ENCODE data around the gene EMILIN1. TPM values are rescaled to one million over a fixed set of nuclear protein-coding genes. Genes with fewer than 3 reads are reported as not detected.

EMILIN1 gene
- total and polyA plus RNA-seq, 2 donors (not counting 3 experiments of a cell fraction or from before 2014, with no cell fraction given) = 11.7 to 16.6 TPM

DNA sequence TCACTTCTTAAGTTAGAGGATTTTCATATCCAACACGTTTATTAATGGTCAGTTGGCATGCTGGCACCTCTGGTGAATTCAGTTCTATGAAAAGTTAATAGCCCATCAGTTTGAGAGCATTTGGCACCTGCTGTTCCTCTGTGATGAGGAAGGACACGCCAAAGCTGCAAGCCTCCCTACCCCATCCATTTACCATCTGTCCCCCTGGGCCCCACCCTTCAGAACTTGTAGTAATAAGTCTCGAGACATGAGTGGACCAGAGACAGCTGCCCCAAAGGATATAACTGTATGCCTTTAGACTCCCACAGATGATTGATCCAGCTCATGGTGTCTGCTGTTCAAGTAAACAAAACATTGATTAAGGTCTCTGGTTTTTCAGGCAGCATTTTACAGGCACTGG lies 13.3 kb upstream of the EMILIN1 start:
- Histone ChIP-seq H3K9me1 (replicated peaks; ENCODE audit: control insufficient read depth, extremely low read depth, insufficient read depth, low read length) (no peaks in the 10 kb centered on the region), H3K9me3 (replicated peaks; ENCODE audit: control insufficient read depth, insufficient read depth, low read length) (no peaks in the 10 kb centered on the region), H3K4me2 (ENCODE audit: insufficient read depth, low read length) (no peak overlapping the region), H4K20me1 (replicated peaks; ENCODE audit: control insufficient read depth, extremely low read depth, insufficient read depth, low read length) (no peaks in the 10 kb centered on the region), H2AFZ (ENCODE audit: low read depth, low read length) (no peak overlapping the region), H3K79me2 (ENCODE audit: control insufficient read depth, insufficient read depth, low read length) (peaks cover 22% of the 10 kb centered on the region), H3K36me3 (ENCODE audit: control insufficient read depth in 2 of 2, extremely low read depth in 1 of 2, insufficient read depth in 2 of 2, low read length in 2 of 2) (peaks cover 13 to 28% of the 10 kb centered on the region in 2 experiments), H3K4me3 (replicated peaks in 1 of 3; ENCODE audit: insufficient read depth in 1 of 3, low read depth in 1 of 3, low read length in 3 of 3) (no peak overlapping the region), H3K9ac (replicated peaks; ENCODE audit: extremely low read depth, insufficient read depth, low read length) (no peak overlapping the region), H3K4me1 (ENCODE audit: control insufficient read depth, extremely low read depth, insufficient read depth, low read length) (peaks cover 24% of the 10 kb centered on the region), H3K27me3 (ENCODE audit: control insufficient read depth in 2 of 2, insufficient read depth in 2 of 2, low read length in 2 of 2) (no peaks in the 10 kb centered on the region), H3K27ac (ENCODE audit: insufficient read depth, low read depth, low read length) (no peak overlapping the region)
- no TSS peak for BruUV-seq (replicated peaks)
- intact Hi-C loops (cut with micrococcal nuclease) (no loop called here), dilution Hi-C loops (cut with MboI; ENCODE audit: extremely low pct_ligation_motif_present, low sequenced_read_pairs) (no loop called here)
- no peak for FAIRE-seq
- ChIA-PET CTCF (interaction anchor here (1.2 kb wide), 1 partner anchor 15 kb away, joined by 3 read pairs; no protein-coding TSS in a partner anchor), POLR2A (no interaction called here)
- DNase-seq (ENCODE audit: low read depth, low spot score) = no peak
- TF ChIP-seq POLR2AphosphoS5 (IDR thresholded peaks at IDR 0.05; ENCODE audit: insufficient read depth, low read depth, low read length) = no peak
- TF ChIP-seq POLR2A (IDR thresholded peaks at IDR 0.05; ENCODE audit: low read depth, low read length) = no peak
- TF ChIP-seq, protein P1, sequence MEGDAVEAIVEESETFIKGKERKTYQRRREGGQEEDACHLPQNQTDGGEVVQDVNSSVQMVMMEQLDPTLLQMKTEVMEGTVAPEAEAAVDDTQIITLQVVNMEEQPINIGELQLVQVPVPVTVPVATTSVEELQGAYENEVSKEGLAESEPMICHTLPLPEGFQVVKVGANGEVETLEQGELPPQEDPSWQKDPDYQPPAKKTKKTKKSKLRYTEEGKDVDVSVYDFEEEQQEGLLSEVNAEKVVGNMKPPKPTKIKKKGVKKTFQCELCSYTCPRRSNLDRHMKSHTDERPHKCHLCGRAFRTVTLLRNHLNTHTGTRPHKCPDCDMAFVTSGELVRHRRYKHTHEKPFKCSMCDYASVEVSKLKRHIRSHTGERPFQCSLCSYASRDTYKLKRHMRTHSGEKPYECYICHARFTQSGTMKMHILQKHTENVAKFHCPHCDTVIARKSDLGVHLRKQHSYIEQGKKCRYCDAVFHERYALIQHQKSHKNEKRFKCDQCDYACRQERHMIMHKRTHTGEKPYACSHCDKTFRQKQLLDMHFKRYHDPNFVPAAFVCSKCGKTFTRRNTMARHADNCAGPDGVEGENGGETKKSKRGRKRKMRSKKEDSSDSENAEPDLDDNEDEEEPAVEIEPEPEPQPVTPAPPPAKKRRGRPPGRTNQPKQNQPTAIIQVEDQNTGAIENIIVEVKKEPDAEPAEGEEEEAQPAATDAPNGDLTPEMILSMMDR (IDR thresholded peaks at IDR 0.05; ENCODE audit: extremely low read depth in 1 of 2, insufficient read depth in 1 of 2, low read depth in 1 of 2, low read length in 2 of 2) = no peak
- no peak for TF ChIP-seq JUN (IDR thresholded peaks at IDR 0.05; ENCODE audit: borderline replicate concordance, insufficient read depth, insufficient read length, low read depth)
- TF ChIP-seq EZH2 (IDR thresholded peaks at IDR 0.05; ENCODE audit: borderline replicate concordance, low read depth, low read length, severe bottlenecking) = no peak

DNA sequence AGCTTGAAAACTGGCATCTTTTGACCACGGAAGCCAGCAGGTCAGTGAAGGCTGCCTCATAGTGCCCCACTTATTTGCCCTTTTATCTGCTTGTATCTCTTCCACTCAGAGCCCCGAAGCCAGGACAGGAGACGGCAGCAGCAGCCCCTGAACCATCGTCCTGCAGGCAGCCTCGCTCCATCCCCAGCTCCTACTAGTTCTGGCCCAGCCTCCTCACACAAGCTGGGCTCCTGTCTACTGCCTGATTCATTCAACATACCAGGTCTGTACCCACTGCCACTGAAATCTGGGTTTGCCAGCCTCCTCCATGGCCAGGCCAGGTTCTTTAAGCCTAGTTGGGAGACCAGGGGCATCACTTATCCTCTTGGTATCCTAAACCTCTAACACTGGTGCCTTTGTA lies 11.0 kb upstream of the EMILIN1 start:
- intact Hi-C loops (cut with micrococcal nuclease) (no loop called here), dilution Hi-C loops (cut with MboI; ENCODE audit: extremely low pct_ligation_motif_present, low sequenced_read_pairs) (no loop called here)
- peaks cover 13 to 28% of the 10 kb centered on the region in 2 experiments for H3K36me3 ChIP-seq (ENCODE audit: control insufficient read depth in 2 of 2, extremely low read depth in 1 of 2, insufficient read depth in 2 of 2, low read length in 2 of 2)
- no peak overlapping the region for H3K4me3 ChIP-seq (replicated peaks in 1 of 3; ENCODE audit: insufficient read depth in 1 of 3, low read depth in 1 of 3, low read length in 3 of 3)
- no TSS peak for BruUV-seq (replicated peaks)
- no peak overlapping the region for H3K9ac ChIP-seq (replicated peaks; ENCODE audit: extremely low read depth, insufficient read depth, low read length)
- no peak overlapping the region for H2AFZ ChIP-seq (ENCODE audit: low read depth, low read length)
- H3K9me1 ChIP-seq (replicated peaks; ENCODE audit: control insufficient read depth, extremely low read depth, insufficient read depth, low read length) = no peaks in the 10 kb centered on the region
- no peak for FAIRE-seq
- no peaks in the 10 kb centered on the region for H3K9me3 ChIP-seq (replicated peaks; ENCODE audit: control insufficient read depth, insufficient read depth, low read length)
- peaks cover 33% of the 10 kb centered on the region for H3K4me1 ChIP-seq (ENCODE audit: control insufficient read depth, extremely low read depth, insufficient read depth, low read length)
- POLR2A ChIA-PET = interaction anchor here (0.7 kb wide), 1 partner anchor 56 kb away, joined by 4 read pairs; no protein-coding TSS in a partner anchor
- no peaks in the 10 kb centered on the region for H3K27me3 ChIP-seq (ENCODE audit: control insufficient read depth in 2 of 2, insufficient read depth in 2 of 2, low read length in 2 of 2)
- peaks cover 34% of the 10 kb centered on the region for H3K79me2 ChIP-seq (ENCODE audit: control insufficient read depth, insufficient read depth, low read length)
- TF ChIP-seq POLR2AphosphoS5 (IDR thresholded peaks at IDR 0.05; ENCODE audit: insufficient read depth, low read depth, low read length) = no peak
- no peak for TF ChIP-seq JUN (IDR thresholded peaks at IDR 0.05; ENCODE audit: borderline replicate concordance, insufficient read depth, insufficient read length, low read depth)
- TF ChIP-seq POLR2A (IDR thresholded peaks at IDR 0.05; ENCODE audit: low read depth, low read length) = no peak
- no peak for TF ChIP-seq MYC (IDR thresholded peaks at IDR 0.05; ENCODE audit: low read depth, low read length)
- TF ChIP-seq, protein P2, sequence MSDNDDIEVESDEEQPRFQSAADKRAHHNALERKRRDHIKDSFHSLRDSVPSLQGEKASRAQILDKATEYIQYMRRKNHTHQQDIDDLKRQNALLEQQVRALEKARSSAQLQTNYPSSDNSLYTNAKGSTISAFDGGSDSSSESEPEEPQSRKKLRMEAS (IDR thresholded peaks at IDR 0.05; ENCODE audit: insufficient read depth, insufficient read length) = no peak
- TF ChIP-seq, protein P1 (IDR thresholded peaks at IDR 0.05; ENCODE audit: extremely low read depth in 1 of 2, insufficient read depth in 1 of 2, low read depth in 1 of 2, low read length in 2 of 2) = no peak
- TF ChIP-seq FOS (IDR thresholded peaks at IDR 0.05; ENCODE audit: borderline replicate concordance, insufficient read depth, low read length) = no peak
- no peak for TF ChIP-seq GATA2 (IDR thresholded peaks at IDR 0.05; ENCODE audit: insufficient read depth, insufficient read length, low read depth, low read length)
- no peak for TF ChIP-seq EZH2 (IDR thresholded peaks at IDR 0.05; ENCODE audit: borderline replicate concordance, low read depth, low read length, severe bottlenecking)
- CTCF ChIA-PET = interaction anchor here (0.8 kb wide), 1 partner anchor 11 kb away, joined by 3 read pairs; no protein-coding TSS in a partner anchor
- no peak overlapping the region for H3K4me2 ChIP-seq (ENCODE audit: insufficient read depth, low read length)
- H3K27ac ChIP-seq (ENCODE audit: insufficient read depth, low read depth, low read length) = no peak overlapping the region
- no peak for DNase-seq (ENCODE audit: low read depth, low spot score)
- H4K20me1 ChIP-seq (replicated peaks; ENCODE audit: control insufficient read depth, extremely low read depth, insufficient read depth, low read length) = no peaks in the 10 kb centered on the region

All from endothelial cell of umbilical vein (primary cell).